Stimulated activated CD4-positive, alpha-beta T cell treated with anti-CD3 and anti-CD28 coated beads, TNF-alpha, amount 100 ng/mL, for 48 hours (primary cell): ENCODE measurements around the gene JADE2.
"Not testable (repeated sequence)": the region's sequence is repeated elsewhere in the genome, so short reads cannot be mapped to it uniquely, and the experiment has no call there.

Experiments used
- DNase-seq, 3 donors: peaks; one replicate each; pipeline ENCODE4 v3.0.0-alpha.2; 2020; ENCODE audit warnings: low read depth in 3 of 3

Gene JADE2

DNA sequence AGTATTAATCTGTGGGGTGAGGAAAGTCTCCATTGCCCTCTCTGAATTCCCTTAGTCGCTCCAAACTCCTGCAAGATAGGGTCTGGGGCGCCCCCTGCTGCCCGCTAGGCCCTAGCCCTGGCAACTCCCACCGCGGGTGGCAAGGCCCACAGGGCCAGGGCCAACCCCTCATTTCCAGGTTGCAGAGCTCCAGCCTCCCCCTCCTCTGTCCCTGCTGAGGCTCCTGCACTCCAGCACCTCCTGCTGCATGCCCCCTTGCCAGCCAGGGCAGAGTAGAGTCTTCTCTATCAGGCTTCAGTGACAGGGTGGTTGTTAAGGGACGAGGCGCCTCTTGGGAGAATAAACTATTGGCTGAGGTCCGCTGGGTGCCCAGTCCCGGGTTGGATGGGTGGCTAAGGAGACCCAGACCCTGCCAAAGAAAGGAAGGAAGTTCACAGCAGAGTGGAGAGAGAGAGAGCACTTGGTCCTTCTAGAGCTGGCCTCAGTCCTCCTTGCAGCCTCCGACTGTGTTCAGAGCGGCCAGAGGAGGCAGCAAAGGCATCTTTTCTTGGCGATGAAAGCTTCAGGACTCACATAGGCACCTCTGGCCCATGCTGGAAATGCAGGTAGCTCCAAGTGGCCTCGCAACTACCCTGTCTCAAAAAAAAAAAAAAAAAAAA lies 61.5 kb downstream of the JADE2 start:
- peak; percentile 80 to 89 (median 82) for DNase-seq

DNA sequence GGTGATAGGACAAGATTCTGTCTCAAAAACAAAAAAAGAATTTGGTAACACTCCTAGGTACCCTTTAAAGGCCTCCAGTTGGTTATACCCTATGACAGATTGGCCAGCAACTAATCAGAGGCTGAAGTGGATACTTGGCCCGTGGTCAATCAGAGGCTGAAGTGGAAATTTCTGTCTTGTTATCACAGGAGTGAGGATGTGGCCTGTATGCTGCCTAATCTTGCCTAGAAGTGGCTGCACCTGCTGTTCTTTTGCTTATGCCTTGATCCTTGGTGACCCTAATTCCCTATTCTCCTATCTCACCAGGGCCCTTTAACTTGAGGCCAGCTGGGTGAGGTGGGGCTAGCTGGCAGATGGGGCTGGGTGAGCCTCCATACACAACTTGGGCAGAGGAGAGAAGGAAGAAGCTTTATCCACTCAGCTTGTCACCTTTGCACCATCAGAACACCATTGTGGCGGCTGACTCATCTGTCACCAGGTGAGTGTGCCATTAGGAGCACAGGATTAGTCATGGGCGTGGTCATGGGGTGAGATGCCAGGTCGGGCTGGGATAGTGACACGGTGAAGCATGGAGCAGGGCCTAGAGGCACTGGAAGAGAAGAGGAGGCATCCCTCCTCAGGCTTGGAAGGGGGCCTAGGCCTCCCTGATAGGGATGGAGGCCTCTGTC lies 65.7 kb downstream of the JADE2 start:
- peak; percentile 29 to 78 (median 63) for DNase-seq

DNA sequence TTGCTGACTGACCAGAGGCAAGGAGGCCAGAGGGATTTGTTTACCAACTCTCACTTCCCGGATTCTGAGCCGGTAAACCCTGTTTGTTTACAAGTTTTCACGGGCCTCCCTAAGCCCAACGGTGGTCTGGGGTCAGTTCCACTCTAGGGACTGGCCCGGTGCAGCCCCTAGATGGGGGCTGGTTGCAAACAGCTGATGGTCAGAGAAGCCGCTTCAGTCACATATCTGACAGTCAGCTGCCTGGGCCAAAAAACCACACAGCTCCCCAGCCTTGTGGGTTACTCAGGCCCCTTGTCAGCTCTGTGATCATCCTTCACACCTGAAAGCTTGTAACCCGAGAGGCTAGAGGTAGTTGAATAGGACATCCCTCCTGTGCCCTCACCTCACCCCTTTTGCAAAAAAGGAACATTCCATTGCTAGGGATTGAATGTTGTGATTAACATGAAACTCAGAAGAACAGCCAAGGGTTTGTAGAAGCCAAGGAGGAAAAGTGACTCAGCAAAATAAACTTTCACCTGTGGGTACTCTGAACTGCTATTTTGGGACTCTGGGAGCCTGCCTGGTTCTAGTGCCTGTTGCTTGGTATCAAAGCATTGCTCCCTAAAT lies 66.8 kb downstream of the JADE2 start:
- no peak for DNase-seq

DNA sequence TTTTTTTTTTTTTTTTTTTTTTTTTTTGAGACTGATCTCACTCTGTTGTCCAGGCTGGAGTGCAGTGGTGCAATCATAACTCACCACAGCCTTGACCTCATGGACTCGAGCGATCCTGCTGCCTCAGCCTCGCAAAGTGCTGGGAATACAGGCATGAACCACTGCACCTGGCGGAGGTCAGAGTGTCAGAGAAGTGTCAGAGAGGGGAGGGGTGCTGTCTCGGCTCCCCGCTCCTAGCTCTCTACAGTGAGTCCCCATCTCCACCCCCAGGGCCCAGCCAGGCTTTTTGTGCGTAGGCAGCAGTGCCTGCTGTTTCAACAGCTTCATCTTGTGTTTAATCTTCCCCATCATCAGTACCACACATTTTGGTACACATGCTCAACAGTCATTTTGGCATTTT lies 68.9 kb downstream of the JADE2 start:
- no peak for DNase-seq

DNA sequence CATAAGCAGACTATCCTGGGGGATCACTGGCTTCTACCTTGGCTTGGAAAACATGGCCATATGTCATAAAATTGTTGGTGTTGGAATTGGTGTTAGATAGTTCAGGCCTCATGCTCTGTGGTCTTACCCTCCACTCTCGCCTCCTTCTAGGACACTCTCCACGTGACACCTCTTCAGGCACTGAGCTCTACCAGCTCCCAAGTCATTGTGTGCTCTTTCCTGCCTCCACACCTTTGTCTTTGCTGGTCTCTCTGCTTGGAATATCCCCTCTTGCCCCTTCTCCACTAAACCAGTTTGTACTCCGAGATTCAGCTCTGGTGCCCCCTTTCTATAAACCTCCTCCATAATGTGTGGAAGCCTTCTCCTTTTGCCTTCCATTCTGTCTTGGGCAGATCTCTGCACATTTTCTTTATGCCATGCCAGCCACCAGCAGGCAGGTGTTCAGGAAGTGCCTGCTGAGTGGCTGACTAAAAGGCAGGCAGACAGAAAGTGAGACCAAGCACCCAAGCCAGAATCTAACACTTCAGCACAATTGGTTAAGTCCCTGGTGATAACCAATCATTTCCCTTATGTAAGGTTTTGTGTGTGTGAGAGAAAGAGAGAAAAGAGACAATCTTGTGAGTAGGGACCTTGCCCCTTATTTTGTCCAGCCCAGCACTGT lies 69.5 kb downstream of the JADE2 start:
- DNase-seq, result no peak

DNA sequence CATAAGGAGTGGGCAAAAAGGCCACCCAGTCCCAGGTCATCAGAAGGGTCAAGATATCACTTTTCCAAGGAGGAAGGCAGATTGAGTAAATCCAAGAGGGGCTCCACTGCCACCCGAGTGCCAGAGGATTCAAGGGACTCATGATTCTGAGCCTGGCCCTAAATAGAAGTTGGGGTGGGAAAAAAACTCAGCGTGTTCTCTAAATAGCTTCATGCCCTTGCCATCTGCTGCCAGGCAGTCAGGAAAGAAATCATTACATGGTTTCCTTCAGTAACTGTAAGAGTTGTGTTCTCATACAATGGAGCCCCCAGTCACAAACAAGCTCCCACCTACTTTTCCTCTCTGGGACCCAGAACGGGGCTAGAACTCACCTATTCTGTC lies 70.0 kb downstream of the JADE2 start:
- no peak for DNase-seq

DNA sequence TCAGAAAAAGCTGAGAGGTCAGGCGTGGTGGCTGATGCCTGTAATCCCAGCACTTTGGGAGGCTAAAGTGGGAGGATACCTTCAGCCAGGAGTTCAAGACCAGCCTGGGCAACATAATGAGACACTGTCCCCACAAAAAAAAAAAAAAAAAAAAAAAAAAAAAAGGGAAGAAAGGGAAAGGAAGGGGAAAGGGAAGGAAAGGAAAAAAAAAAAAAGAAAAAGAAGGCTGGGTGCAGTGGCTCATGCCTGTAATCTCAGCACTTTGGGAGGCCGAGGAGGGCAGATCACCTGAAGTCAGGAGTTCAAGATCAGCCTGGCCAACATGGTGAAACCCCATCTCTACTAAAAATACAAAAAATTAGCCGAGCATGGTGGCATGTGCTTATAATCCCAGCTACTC lies 74.3 kb downstream of the JADE2 start:
- not testable (repeated sequence) for DNase-seq

DNA sequence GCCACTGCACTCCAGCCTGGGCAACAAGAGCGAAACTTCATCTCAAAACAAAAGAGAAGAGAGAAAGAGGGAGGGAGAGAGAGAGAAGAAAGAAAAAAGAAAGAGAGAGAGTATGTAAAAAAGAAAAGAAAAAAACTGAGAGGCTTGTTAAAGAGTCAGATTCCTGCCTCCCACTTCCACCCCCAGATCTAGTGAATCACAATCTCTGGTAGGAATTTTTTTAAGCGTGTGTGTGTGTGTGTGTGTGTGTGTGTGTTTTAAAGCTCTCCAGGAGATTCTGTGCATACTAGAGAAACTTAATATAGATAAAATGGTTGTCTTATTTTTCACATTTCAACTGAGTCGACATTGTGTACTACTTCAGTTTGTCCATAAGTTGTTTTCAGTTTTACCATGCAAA lies 75.1 kb downstream of the JADE2 start:
- no peak for DNase-seq

DNA sequence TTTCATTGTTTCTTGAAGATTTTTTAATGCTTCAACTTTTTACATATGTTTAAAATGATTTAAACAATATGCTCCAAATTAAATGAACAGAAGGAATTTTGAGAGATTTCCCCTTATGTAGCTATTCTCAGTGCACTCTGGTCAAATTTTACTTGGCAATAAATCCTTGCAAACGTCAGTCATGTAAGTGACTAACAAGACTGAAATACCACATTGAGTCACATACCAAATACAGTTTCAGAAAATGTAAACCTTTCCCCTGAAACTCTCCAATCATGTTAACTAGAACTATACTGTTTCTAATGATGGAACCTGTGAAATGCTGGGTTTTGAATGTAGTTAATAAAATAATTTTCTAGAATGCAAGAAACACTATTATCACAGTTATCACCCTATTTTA lies 77.6 kb downstream of the JADE2 start:
- DNase-seq, result no peak

DNA sequence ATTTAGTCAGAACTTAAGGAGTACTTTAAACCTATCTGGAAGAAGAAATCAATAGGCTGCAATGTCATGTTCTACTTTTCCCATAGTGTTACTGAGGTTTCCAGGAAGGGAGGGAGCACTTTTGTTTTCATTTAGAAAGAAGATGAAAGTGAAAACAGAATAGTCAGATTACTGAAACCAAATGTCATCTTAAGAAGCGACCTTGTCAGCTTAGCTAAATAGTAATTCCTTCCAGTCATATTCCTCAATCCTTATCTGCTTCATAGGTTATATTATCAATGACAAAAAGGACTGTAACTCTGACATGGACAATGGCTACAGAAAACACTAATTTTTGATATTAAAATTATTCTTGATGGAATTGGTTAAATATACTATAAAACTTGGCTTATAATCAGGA lies 79.4 kb downstream of the JADE2 start:
- DNase-seq, result no peak

DNA sequence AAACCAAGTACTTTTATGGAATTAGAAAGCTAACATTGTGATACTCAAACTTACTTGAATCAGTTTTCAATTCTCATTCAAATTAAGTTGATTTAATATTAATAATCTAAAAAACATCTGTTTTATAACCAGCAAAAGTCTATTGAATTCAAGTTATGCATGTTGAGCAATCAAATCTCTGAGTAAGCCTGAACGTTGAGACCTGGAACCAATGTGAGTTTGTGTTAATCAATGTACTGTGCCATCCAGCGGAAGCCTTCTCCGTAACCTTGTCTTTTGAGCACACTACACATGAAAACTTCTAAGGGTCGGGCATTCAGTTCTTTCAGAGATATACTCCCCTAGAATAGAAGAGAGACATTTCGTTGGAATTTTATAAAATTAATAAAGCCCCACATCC lies 81.3 kb downstream of the JADE2 start:
- no peak for DNase-seq

DNA sequence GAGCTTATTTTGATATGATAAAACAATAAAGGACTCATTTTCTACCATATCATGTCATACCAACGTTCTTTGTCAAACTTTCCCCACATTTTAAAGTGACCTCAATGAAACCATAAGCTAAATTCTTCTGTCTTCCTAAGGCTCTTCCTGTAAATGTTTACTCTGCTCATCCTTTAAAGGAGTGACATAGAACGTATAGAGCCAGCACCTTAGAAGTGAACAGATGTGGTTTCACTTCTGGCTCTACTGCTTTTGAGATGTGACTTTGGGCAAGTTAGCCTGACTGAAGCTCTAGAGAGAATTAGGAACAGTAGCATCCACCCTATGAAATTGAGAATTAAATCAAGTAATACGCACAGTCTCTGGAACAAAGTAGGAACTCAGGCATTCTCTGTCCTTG lies 83.1 kb downstream of the JADE2 start:
- DNase-seq, result no peak

DNA sequence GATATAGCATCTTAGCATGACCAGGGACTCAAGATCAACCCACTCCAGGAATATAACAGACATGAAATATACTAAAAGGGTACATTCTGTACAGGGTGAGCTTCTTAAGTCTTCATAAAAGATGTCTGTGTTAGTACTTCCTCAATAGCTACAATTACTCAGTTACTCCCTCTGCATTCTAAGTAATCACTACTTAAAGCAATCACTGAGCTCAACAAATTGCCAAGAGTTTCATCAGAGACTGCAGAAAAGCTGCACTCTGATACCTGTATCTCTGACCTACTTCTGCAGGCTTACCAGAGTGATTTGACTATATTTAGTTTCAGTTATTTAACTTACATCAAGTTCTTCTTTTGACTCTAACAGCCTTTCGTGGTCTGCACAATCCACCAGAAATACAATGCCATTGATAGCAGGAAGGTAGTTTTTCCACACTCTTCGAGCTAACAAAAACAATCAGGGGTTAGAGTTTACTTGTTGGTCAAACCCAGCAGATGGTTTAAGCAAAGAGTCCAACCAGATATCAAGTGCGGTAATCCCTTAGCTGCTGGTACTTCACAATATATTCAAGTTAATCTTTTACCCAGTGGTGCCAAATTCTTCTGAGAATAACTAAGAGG lies 83.9 kb downstream of the JADE2 start:
- no peak for DNase-seq

DNA sequence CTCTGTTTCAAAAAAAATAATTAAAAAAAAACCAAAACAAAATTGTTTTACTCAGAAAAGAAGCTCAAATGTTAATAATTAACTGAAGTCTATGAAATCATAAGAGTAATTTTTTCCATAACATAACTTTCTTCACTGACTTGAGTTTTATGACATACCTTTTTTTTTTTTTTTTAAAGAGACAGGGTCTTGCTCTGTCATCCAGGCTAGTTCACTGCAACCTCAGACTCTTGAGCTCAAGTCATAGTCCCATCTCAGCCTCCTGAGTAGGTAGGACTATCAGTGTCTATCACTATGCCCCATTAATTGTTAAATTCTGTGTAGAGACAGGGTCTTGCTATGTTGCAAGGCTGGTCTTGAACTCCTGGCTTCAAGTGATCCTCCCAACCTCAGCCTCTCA lies 85.3 kb downstream of the JADE2 start:
- DNase-seq, result no peak

DNA sequence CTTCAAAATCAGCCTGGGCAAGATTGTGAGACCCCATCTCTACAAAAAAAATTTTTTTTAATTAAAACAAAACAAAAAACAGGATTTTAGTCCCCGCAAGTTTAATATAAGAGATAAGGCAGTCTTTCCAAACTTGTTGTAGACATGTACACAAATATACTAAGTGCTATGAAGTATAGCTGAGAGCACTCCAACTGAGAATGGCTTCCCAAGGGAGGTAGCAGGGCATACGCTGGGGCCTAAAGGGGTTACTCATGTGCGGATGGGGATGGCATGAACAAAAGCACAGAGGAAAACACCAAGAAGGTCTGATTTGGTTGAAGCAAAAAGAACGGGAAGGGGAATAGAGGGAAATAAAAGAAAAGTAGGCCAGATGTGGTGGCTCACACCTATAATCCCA lies 86.0 kb downstream of the JADE2 start:
- DNase-seq, result no peak

DNA sequence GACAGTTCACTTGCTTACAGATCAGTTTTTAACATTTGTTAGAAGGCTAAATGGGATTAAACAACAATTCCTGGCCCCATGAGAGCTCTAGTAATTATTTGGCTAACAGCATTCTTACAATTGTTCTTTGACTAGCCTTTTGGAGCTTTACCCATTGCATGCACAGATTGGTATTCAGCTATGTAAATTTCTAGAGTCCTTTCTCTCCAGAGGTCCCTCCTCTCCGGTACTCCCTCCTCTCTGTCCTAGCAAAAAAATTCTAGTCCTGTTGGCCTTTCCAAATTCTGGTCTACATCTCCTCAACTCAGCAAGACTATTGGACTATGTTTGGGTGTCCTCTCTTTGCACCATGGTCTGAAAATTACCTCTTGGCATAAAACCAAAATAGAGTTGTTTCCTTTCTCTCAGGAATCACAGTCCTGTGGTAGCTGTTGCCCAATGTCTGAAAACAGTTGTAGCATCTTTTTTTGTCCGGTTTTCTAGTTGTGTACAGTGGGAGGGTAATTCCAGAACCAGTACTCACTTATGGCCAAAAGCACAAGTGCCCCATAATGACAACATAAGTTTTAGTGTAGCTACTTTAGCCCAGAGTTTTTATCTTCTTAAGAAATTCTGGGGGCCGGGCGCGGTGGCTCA lies 89.1 kb downstream of the JADE2 start:
- DNase-seq, result no peak

DNA sequence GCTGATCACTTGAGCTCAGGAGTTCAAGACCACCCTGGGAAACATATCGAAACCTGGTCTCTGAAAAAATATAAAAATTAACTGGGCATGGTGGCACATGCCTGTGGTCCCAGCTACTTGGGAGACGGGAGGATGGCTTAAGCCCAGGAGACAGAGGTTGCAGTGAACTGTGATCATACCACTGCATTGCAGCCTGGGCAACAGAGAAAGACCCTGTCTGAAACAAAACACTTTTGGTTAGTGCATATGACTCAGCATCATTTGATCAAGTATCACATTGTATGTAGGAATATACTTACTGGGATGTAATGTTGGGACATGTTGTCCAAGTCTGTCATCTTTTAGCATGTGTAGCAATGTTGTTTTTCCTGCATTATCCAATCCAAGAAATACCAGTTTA lies 95.2 kb downstream of the JADE2 start:
- DNase-seq, result no peak

DNA sequence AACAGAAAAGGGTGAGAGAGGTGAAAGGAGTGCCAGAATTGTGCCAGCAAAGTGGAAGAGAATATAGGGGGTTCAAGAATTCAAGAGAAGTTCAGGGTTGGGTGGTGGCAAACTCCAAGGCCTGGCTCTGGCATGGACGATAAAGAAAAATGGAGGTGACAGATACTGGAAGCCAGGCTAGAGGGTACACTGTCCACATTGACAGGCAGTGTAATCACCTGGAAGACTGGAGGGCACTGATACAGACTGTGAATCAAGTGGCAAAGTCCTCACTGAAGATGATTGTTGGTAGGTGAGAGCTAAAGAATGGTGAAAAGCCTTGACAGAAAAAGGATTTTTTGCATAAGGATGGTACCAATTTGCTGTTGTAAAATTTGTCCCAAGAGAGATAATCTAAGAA lies 100.1 kb downstream of the JADE2 start:
- no peak for DNase-seq

DNA sequence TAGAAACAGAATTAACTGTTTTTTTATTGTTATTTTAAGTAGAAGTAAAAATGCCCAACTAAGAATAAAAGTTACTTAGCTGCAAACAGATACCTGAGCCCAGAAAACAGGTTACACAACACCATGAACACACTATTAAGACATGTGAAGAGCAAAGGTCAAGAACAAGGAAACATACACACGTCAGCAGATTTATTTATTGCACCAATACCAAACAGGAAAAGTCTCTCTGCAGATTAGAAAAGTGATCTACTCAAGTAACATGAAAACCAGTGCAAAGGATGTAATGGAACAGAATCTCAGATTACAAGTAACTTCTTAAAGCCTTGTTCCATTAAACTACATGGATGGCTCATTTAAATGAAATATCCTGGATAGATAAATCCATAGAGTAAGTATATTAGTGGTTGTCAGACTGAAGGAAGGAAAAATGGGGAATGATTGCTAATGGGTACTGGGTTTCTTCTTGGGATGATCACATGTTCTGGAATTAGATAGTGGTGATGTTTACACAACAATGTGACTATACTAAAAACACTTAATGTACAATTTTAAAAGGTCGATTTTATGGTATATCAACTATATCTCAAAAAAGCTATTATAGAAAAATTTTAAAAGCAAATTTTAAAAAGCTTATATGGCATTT lies 101.0 kb downstream of the JADE2 start:
- no peak for DNase-seq
